ENCODE measurements around the gene UFL1.
"Not testable (repeated sequence)": the region's sequence is repeated elsewhere in the genome, so short reads cannot be mapped to it uniquely, and the experiment has no call there.

Gene UFL1

DNA sequence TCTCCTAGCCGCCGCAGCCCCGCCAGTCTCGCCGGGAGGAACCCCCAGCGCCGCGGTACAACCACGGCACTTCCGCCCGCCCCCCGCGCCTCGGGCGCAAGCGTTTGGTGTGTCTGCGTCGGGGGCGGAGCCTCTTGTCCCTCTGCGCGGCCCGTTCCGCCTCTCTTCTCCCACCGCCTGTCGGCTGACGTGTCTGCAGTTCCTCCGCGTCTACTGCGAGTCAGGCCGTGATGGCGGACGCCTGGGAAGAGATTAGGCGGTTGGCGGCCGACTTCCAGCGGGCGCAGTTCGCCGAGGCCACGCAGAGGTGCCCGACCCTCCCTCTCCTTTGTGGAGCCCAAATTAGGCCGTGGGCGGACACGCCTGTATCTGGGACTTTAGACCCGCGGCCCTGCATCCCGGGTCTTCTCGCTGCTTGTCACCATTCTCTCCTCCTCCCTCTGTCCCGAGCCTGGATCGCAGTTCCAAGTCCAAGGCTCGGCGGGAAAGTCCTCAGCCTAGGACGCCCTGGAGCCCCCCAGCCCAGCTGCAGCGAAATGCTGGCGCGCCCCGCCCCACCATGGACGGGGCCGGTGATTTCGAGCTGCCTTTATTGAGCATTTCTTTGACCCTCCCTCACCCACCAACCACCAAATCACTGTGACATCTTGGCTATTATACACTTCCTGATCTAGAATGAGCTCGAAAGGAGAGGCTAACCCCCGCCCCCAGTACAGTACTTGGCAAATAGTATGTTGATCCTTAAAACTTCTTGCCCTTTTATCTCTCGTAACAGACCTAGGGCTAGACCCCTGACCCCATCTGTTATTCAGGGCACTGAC is at the start of gene UFL1:
Gene UFL1, plus strand, starts transcription at position 163 of the 821 bp plus-strand sequence. Its CDS starts 68 bp downstream, at position 231.
- FAIRE-seq, result peak; percentile 95
- peak; percentile 74 for DNase-seq (ENCODE audit: insufficient read length, low spot score)

DNA sequence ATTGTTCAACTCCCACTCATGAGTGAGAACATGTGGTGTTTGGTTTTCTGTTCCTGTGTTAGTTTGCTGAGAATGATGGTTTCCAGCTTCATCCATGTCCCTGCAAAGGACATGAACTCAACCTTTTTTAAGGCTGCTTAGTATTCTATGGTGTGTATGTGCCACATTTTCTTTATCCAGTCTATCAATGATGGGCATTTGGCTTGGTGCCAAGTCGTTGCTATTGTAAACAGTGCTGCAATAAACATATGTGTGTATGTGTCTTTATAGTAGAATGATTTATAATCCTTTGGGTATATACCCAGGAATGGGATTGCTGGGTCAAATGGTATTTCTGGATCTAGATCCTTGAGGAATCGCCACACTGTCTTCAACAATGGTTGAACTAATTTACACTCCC is 49.3 kb upstream of the UFL1 start:
- not testable (repeated sequence) for FAIRE-seq; DNase-seq (ENCODE audit: insufficient read length, low spot score)

DNA sequence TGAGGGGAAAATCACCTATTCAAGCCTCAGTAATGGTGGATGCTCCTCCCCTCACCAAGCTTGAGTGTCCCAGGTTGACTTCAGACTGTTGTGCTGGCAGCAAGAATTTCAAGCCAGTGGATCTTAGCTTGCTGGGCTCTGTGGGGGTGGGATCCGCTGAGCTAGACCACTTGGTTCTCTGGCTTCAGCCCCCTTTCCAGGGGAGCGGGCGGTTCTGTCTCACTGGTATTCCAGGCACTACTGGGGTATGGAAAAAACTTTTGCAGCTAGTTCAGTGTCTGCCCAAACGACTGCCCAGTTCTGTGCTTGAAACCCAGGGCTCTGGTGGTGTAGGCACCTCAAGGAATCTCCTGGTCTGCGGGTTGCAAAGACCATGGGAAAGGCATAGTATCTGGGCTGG is 42.9 kb upstream of the UFL1 start:
- FAIRE-seq (no peak), DNase-seq (ENCODE audit: insufficient read length, low spot score) (no peak)

DNA sequence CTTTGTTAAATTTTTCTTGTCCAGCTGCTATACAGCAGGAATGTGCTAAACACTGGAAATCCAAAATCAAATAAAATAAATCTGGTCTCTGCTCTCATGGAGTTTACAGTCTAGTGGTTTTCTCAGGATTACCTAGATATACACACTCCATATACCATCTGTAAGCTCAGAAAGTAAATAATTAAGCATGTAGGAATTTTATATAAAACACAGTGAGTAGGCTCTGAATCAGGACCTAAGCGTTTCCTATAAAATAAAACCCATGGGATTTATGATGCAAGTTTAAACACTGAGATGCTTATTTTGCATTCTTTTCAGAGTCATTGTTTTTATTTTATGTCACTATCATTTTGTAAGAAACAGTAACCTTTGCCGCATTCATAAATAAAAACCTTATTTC is 29.7 kb upstream of the UFL1 start:
- DNase-seq (ENCODE audit: insufficient read length, low spot score) (no peak), FAIRE-seq (no peak)

DNA sequence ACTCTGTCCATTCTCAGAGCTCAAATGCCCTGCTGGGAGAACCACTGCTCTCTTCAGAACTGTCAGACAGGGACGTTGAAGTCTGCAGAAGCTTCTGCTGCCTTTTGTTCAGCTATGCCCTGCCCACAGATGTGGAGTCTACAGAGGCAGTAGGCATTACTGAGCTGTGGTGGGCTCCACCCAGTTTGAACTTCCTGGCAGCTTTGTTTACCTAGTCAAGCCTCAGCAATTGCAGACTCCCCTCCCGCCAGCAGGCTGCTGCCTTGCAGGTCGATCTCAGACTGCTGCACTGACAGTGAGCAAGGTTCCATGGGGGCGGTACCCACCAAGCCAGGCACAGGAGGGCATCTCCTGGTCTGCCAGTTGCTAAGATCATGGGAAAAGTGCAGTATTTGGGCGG is 21.8 kb upstream of the UFL1 start:
- DNase-seq (ENCODE audit: insufficient read length, low spot score) (no peak), FAIRE-seq (no peak)

DNA sequence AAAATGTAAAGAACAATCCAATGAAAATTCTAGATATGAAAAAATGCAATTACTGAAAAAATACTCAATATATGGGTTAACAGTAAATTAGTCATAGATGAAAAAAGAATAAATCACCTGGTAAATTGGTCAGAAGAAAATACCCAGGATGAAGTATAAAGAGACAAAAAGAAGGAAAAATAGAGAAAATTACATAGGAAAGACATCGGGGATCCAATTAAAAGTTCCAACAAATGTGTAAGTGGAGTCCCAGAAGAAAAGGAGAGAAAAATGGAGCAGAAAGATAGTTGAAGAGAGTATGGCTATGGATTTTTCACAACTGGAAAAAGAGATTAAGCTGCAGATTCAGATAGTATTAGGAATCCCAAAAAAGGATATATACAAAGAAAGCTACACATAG is 18.7 kb upstream of the UFL1 start:
- no peak for FAIRE-seq
- no peak for DNase-seq (ENCODE audit: insufficient read length, low spot score)

DNA sequence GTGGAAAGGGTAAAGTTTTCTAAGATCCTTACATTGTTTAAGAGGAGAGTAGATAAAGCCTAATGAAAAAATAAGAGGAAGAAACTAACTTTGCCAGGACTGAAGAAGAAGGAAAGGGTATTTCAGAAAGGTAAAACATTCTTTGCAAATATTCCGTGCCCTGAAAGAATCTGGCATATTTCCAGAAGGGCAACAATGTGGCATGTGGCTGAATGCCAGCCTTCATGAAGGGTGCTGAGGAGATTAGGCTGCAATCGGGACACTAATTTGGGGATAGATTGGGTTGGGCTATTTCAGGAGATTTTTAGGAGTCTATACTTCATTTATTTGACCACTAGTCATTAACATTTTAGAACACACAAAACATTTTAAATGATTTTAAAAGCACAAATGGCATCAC is 16.2 kb upstream of the UFL1 start:
- FAIRE-seq, result no peak
- no peak for DNase-seq (ENCODE audit: insufficient read length, low spot score)

DNA sequence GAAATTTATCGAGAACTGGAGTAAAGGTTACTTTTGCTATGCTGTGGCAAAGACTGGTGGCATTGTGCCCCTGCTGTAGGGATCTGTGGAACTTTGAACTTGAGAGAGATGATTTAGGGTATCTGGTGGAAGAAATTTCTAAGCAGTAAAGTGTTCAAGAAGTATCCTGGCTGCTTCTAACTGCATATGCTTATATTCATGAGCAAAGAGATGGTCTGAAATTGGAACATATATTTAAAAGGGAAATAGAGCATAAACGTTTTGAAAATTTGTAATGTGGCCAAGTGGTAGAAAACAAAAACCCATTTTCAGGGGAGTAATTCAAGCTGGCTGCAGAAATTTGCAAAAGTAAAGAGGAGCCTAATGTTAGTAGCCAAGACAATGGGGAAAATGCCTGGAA is 12.3 kb upstream of the UFL1 start:
- DNase-seq (ENCODE audit: insufficient read length, low spot score) (no peak), FAIRE-seq (no peak)

DNA sequence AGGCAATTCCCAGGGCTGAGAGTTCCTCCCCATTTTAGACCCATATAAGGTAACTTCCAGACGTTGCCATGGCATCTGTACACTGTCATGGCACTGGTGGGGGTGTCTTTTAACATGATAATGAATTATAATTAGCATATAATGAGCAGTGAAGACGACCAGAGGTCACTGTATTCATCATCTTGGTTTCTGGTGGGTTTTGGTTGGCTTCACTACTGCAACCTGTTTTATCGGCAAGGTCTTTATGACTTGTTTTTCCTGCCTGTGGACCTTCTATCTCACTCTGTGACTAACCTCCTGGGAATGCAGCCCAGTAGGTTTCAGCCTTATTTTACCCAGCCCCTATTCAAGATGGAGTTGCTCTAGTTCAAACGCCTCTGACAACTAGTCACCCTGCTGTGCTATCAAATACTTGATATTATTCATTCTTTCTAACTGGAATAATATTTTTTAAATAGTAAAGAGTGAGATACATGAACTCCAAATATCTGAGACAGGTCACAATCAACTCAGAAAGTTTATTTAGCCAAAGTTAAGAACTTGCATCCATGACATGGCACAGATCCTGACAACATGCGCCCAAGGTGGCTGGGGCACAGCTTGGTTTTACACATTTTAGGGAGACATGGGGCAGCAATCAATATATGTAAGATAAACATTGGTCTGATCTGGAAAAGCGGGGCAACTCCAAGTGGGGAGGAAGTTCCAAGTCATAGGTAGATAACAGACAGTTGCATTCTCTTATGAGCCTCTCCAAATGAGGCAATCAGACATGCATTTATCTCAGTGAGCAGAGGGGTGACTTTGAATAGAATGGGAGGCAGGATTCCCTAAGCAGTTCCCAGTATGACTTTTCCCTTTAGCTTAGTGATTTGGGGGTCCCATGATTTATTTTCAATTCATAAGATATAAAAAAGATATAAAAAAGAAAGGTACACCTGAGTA is 1.2 kb upstream of the UFL1 start:
- DNase-seq (ENCODE audit: insufficient read length, low spot score), result no peak
- no peak for FAIRE-seq

DNA sequence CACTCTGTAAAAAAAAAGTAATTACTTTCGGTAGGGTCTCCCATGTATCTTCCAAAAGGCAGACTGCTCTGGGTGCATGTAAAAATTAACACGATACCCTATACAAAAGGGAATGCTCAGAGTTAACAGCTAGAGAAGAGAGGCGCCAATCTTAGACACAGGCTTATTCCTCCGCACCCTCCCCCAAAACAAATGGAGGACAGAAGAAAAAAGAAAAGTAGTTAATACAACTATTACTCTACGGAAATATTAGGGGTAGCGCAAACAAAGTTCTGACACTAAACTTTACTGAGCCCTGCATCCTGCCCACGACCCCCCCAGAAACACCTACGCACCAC is 331 bp upstream of the UFL1 start:
- FAIRE-seq (no peak), DNase-seq (ENCODE audit: insufficient read length, low spot score) (no peak)

DNA sequence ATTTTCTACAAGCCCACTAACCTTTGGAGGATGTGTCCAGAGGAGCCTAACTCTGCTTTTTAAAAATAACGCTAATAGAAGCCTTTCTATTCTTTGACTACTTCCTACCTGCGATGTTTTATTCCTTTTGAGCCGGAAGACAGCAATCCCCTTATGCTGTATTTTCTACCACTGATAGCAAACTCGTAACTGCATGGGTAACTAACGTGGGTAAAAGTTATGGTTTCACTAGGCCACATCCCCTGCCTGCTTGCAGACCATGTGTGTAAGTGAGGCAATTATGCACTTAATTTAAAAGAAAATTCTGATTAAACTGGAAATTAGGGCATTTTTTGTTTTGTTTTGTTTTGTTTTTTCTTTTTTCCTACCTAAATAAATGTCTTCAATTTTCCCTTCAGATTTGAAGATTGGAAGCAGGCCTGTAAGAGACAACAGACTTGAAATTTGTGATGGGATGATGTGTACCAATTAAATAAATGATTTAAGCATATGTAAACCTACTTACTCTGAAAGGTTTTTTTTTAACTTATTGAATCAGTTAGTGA is 931 bp downstream of the UFL1 start:
- no peak for FAIRE-seq
- peak; percentile 6 for DNase-seq (ENCODE audit: insufficient read length, low spot score)

DNA sequence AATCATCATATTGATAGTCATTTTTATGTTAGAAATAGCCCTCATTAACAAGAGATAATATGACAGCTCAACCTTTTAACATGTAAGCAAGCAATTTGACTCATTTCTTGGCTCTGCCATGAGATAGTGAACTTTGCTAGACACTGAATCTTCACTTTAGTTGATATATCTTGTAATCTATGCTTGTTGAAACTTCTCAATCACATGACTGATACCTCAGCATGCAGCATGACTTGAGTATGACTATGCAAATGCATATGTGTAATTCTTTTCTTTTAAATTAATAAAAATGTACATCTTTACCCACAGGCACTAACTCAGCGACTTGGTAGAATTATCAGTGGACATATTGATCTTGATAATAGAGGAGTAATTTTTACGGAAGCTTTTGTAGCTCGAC is 6.6 kb downstream of the UFL1 start:
- FAIRE-seq (no peak), DNase-seq (ENCODE audit: insufficient read length, low spot score) (no peak)

DNA sequence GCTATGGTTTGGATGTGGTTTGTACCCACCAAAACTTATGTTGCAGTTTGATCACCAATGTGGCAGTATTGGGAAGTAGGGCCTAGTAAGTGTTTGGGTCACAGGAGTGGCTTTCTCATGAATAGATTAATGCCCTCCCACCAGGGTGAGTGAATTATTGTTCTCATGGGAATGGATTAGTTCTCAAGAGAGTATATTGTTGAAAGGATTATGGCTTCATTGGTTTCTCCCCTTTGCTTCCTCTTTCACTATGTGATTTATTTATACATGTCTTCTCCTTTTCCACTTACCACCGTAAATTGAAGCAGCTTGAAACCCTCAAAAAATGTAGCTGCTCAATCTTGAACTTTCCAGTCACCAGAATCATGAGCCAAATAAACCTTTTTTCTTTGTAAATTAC is 10.8 kb downstream of the UFL1 start:
- no peak for FAIRE-seq
- no peak for DNase-seq (ENCODE audit: insufficient read length, low spot score)

DNA sequence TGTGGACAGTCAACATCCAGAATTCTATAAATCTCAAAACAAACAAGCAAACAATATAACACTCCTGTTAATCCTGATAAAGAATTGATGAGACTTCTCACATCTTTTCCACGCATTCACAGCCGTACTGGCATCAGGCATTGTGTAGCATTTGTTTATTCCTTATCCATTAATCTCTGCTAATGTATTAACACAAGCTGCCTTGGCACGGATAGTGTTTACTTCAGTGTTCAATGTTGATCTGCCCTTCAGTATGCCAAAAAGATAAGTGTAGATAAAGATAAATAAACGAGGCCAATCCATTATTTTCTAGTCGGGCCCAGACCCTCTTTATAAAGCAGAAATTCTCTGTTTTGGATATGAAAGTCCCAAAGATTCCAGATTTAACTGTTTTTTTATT is 16.1 kb downstream of the UFL1 start:
- FAIRE-seq, result no peak
- no peak for DNase-seq (ENCODE audit: insufficient read length, low spot score)

DNA sequence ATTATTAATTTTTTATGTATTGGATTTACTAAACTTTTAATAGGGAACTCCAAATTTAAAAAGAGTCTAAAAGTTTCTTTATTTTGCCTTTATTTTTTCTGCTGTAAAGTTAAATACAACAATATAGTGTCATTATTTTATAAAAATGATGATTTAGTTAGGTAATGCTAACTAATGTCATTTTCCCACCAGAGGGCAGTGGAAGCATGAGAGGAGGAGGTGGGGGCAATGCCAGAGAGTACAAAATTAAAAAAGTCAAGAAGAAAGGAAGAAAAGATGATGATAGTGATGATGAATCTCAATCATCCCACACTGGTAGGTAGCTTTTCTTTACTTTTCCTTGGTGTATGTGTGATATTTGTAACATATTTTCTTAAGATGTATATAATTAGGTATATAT is 21.1 kb downstream of the UFL1 start:
- FAIRE-seq (no peak), DNase-seq (ENCODE audit: insufficient read length, low spot score) (no peak)

DNA sequence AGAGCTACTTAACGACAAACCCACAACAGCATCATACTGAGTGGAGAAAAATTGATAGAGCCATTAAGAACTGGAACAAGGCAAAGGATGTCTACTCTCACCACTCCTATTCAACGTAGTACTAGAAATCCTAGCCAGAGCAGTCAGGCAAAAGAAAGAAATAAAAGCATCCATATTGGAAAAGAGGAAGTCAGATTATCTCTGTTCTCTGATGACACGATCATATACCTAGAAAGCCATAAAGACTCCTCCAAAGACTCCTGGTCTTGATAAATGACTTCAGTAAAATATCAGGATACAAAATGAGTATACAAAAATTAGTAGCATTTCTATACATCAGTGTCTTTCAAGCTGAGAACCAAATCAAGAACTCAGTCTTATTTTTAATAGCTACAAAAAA is 24.3 kb downstream of the UFL1 start:
- DNase-seq (ENCODE audit: insufficient read length, low spot score) (no peak), FAIRE-seq (no peak)

DNA sequence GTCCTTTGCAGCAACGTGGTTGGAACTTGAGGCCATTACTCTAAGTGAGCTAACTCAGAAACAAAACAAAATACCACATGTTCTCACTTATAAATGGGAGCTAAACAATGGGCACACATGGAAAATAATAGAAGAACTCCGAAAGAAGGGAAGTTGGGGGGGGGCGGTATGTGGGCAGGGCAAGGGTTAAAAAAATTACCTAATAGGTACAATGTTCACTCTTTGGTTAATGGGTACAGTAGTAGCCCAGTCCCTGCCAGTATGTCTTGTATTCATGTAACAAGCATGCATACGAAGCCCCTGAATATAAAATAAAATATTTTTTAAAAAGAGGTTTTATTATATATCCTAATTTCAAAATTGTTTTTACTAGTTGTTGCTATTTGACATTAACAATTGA is 26.0 kb downstream of the UFL1 start:
- FAIRE-seq (no peak), DNase-seq (ENCODE audit: insufficient read length, low spot score) (no peak)

DNA sequence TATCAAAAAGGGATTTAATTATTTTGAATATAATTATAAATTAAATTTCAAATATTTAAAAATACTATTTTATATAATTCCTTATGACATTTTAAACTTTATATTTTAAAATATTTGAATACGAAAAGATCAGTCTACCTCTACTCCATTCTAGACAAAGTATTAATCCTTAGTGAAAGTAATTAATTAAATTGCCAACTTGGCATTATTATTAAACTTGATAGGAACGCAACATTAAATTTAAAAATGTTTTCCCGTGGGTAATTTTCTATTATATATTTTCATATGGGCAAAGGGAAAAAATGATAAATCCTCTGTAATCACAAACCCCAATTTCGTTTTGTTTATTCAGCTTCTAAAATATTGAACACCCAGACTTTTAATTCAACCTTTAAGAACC is 33.0 kb downstream of the UFL1 start:
- no peak for DNase-seq (ENCODE audit: insufficient read length, low spot score)
- no peak for FAIRE-seq

DNA sequence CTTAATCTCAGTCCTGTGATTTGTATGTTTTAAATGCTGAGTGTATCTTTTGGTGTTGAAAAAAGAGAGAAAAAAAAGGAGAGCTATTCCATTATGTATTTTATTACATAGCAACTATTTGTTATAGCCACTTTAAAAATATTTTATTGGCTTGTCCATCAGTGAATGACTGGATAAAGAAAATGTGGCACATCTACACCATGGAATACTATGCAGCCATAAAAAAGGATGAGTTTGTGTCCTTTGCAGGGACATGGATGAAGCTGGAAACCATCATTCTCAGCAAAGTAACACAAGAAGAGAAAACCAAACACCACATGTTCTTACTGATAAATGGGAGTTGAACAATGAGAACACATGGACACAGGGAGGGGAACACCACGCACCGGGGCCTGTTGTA is 38.1 kb downstream of the UFL1 start:
- FAIRE-seq; DNase-seq (ENCODE audit: insufficient read length, low spot score): not testable (repeated sequence)

DNA sequence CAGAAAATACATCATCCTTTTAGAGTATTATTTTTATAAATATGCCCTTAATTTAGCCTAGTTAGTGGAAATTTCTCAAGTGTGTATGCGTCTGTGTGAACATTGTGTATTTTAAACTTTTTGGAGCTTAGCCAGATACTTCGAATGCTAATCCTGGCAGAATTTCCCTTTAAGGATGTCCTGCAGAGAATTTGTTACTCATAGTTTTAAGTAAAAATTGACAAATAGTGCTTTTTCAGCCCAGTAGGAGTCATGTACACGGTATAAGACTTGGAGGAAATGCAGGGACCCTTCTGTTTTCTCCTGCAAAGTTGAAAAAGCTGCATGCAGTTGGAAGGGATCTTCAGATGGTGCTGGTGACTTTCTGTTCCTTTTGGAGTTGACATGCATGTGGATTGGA is 41.3 kb downstream of the UFL1 start, which contains the start of gene FHL5:
Gene FHL5, plus strand, starts transcription at position 243 of the 400 bp plus-strand sequence. CDS start 40,486 bp downstream, outside the sequence.
- FAIRE-seq (no peak), DNase-seq (ENCODE audit: insufficient read length, low spot score) (no peak)

DNA sequence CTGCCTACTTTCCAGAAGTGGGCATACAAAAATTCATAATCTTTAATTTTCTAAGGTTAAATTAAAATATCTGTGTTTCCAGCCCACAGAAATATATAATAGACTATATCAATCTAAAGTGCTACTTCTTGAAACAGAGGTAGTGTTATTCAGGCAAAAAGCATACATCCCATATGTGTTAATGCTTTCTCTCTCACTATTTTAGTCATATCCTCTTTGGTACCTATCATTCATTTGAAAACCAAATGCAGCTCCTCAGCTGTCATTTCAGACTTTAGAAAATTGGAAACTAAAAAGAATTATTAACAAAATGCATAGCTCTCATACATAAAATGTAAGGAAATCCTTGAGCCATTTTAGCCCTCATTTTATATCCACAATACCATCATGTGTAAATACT is 42.2 kb downstream of the UFL1 start:
- FAIRE-seq (no peak), DNase-seq (ENCODE audit: insufficient read length, low spot score) (no peak)

Data from HTR-8/SVneo (cell line).